HG03457 (cell line): ENCODE measurements around the gene CLCN4.
A peak's percentile ranks its signal among the peaks of the same experiment; 100 is the strongest.

Experiments
- ATAC-seq: cut with Tn5 transposase; IDR thresholded peaks from one replicate; pipeline ENCODE4 v1.9.1; 2021; ENCODE audit warnings: moderate number of reproducible peaks; ENCODE audit not compliant: unreplicated experiment

CLCN4 gene

GRCh38 chrX:10156199-10157031, at the start of gene CLCN4:
TSS of gene CLCN4 (plus strand) at chrX:10156975. CDS start at chrX:10185033, 28,058 bp downstream.
- peak; percentile 52 for ATAC-seq

- no peak for ATAC-seq
Measured at GRCh38 chrX:10107483-10107882, 49.3 kb upstream of the CLCN4 start.

- ATAC-seq: no peak
Measured at GRCh38 chrX:10108288-10108687, 48.5 kb upstream of the CLCN4 start.

- ATAC-seq: no peak
Measured at GRCh38 chrX:10109695-10110094, 47.1 kb upstream of the CLCN4 start.

GRCh38 chrX:10110316-10110935, 46.3 kb upstream of the CLCN4 start:
- ATAC-seq: no peak

GRCh38 chrX:10110984-10111363, 45.8 kb upstream of the CLCN4 start:
- ATAC-seq: peak; percentile 37

- peak; percentile 35 for ATAC-seq
Measured at GRCh38 chrX:10111364-10112148, 45.2 kb upstream of the CLCN4 start.

GRCh38 chrX:10112510-10112909, 44.3 kb upstream of the CLCN4 start:
- no peak for ATAC-seq

GRCh38 chrX:10115082-10115481, 41.7 kb upstream of the CLCN4 start:
- ATAC-seq: no peak

- no peak for ATAC-seq
Measured at GRCh38 chrX:10117301-10117700, 39.5 kb upstream of the CLCN4 start.

- ATAC-seq: no peak
Measured at GRCh38 chrX:10117864-10118377, 38.9 kb upstream of the CLCN4 start.

GRCh38 chrX:10118530-10118929, 38.2 kb upstream of the CLCN4 start:
- no peak for ATAC-seq

- no peak for ATAC-seq
Measured at GRCh38 chrX:10119399-10119990, 37.3 kb upstream of the CLCN4 start.

GRCh38 chrX:10120331-10120730, 36.4 kb upstream of the CLCN4 start:
- no peak for ATAC-seq

GRCh38 chrX:10120828-10121227, 35.9 kb upstream of the CLCN4 start:
- ATAC-seq: no peak

GRCh38 chrX:10121787-10122186, 35.0 kb upstream of the CLCN4 start:
- peak; percentile 67 for ATAC-seq

GRCh38 chrX:10124506-10125247, 32.1 kb upstream of the CLCN4 start:
- no peak for ATAC-seq

- ATAC-seq: no peak
Measured at GRCh38 chrX:10125248-10125615, 31.5 kb upstream of the CLCN4 start.

- ATAC-seq: no peak
Measured at GRCh38 chrX:10126044-10126443, 30.7 kb upstream of the CLCN4 start.

- ATAC-seq: no peak
Measured at GRCh38 chrX:10126834-10127233, 29.9 kb upstream of the CLCN4 start.
